ENCODE data around the gene TSSK2. TPM values are rescaled to one million over a fixed set of nuclear protein-coding genes. Genes with fewer than 3 reads are reported as not detected.
"Not testable (repeated sequence)": the region's sequence is repeated elsewhere in the genome, so short reads cannot be mapped to it uniquely, and the experiment has no call there.

TSSK2 gene
- total and polyA plus RNA-seq, 2 experiments from 2014 or later = not detected

GRCh38 chr22:19082793-19083192, 48.3 kb upstream of the TSSK2 start:
- no peak overlapping the region for H3K4me3 Mint-ChIP-seq
- Histone ChIP-seq H3K36me3 (ENCODE audit: insufficient read depth) (no peaks in the 10 kb centered on the region), H4K20me1 (replicated peaks; ENCODE audit: insufficient read depth) (peaks cover 6% of the 10 kb centered on the region; the same call in 1 of the 2 replicates), H3K4me2 (no peak overlapping the region), H2AFZ (no peak overlapping the region), H3K4me3 (no peak overlapping the region), H3K9me2 (ENCODE audit: insufficient read depth) (no peaks in the 10 kb centered on the region), H3K27me3 (ENCODE audit: insufficient read depth) (no peaks in the 10 kb centered on the region), H3K79me2 (replicated peaks; ENCODE audit: insufficient read depth) (peaks cover 3% of the 10 kb centered on the region; the same call in 1 of the 2 replicates), H3F3A (replicated peaks; ENCODE audit: low read depth) (no peaks in the 10 kb centered on the region), H3K4me1 (ENCODE audit: insufficient read depth) (peaks cover 5% of the 10 kb centered on the region; the same call in 1 of the 2 replicates), H3K27ac (ENCODE audit: low read depth) (no peak overlapping the region)
- H3K36me3 Mint-ChIP-seq (ENCODE audit: low read depth) = peaks cover 30% of the 10 kb centered on the region
- TF ChIP-seq, protein P1, sequence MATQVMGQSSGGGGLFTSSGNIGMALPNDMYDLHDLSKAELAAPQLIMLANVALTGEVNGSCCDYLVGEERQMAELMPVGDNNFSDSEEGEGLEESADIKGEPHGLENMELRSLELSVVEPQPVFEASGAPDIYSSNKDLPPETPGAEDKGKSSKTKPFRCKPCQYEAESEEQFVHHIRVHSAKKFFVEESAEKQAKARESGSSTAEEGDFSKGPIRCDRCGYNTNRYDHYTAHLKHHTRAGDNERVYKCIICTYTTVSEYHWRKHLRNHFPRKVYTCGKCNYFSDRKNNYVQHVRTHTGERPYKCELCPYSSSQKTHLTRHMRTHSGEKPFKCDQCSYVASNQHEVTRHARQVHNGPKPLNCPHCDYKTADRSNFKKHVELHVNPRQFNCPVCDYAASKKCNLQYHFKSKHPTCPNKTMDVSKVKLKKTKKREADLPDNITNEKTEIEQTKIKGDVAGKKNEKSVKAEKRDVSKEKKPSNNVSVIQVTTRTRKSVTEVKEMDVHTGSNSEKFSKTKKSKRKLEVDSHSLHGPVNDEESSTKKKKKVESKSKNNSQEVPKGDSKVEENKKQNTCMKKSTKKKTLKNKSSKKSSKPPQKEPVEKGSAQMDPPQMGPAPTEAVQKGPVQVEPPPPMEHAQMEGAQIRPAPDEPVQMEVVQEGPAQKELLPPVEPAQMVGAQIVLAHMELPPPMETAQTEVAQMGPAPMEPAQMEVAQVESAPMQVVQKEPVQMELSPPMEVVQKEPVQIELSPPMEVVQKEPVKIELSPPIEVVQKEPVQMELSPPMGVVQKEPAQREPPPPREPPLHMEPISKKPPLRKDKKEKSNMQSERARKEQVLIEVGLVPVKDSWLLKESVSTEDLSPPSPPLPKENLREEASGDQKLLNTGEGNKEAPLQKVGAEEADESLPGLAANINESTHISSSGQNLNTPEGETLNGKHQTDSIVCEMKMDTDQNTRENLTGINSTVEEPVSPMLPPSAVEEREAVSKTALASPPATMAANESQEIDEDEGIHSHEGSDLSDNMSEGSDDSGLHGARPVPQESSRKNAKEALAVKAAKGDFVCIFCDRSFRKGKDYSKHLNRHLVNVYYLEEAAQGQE (IDR thresholded peaks at IDR 0.05; ENCODE audit: unreplicated experiment) = no peak
- TF ChIP-seq CREB1 (CRISPR knock-in tag; IDR thresholded peaks at IDR 0.05; ENCODE audit: low read depth) = no peak
- DNase-seq (ENCODE audit: low spot score) (no peak), ATAC-seq (no peak)
- peaks cover 7% of the 10 kb centered on the region for H3K27me3 Mint-ChIP-seq (ENCODE audit: insufficient read depth, low read depth, poor library complexity)
- peaks cover 4% of the 10 kb centered on the region for H3K4me1 Mint-ChIP-seq
- H3K9me3 Mint-ChIP-seq = peaks cover 5% of the 10 kb centered on the region; the same call in 2 of the 3 replicates
- no peak overlapping the region for H3K27ac Mint-ChIP-seq

DNA sequence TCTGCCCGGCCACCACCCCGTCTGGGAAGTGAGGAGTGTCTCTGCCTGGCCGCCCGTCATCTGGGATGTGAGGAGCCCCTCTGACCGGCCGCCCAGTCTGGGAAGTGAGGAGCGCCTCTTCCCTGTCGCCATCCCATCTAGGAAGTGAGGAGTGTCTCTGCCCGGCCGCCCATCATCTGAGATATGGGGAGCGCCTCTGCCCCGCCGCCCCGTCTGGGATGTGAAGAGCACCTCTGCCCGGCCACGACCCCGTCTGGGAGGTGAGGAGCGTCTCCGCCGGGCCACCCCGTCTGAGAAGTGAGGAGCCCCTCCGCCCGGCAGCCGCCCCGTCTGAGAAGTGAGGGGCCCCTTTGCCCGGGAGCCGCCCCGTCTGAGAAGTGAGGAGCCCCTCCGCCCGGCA, 47.0 kb upstream of the TSSK2 start:
- H3K27me3 ChIP-seq (ENCODE audit: insufficient read depth); ATAC-seq; H3K27ac Mint-ChIP-seq; H3K27me3 Mint-ChIP-seq (ENCODE audit: insufficient read depth, low read depth, poor library complexity); DNase-seq (ENCODE audit: low spot score); H3K4me2 ChIP-seq; H4K20me1 ChIP-seq (replicated peaks; ENCODE audit: insufficient read depth); H3K4me3 ChIP-seq; H3K36me3 ChIP-seq (ENCODE audit: insufficient read depth); H2AFZ ChIP-seq; H3K4me1 ChIP-seq (ENCODE audit: insufficient read depth); H3K9me3 Mint-ChIP-seq; H3K27ac ChIP-seq (ENCODE audit: low read depth); H3K79me2 ChIP-seq (replicated peaks; ENCODE audit: insufficient read depth); H3F3A ChIP-seq (replicated peaks; ENCODE audit: low read depth); H3K4me3 Mint-ChIP-seq; H3K9me2 ChIP-seq (ENCODE audit: insufficient read depth); H3K4me1 Mint-ChIP-seq: not testable (repeated sequence)
- peaks cover 34% of the 10 kb centered on the region for H3K36me3 Mint-ChIP-seq (ENCODE audit: low read depth)

- not testable (repeated sequence) for H3K4me1 Mint-ChIP-seq; H2AFZ ChIP-seq; DNase-seq (ENCODE audit: low spot score); H3K27ac Mint-ChIP-seq; H3K9me3 Mint-ChIP-seq; H4K20me1 ChIP-seq (replicated peaks; ENCODE audit: insufficient read depth); H3K36me3 ChIP-seq (ENCODE audit: insufficient read depth); ATAC-seq; H3K27ac ChIP-seq (ENCODE audit: low read depth); H3F3A ChIP-seq (replicated peaks; ENCODE audit: low read depth); H3K4me3 ChIP-seq; H3K27me3 ChIP-seq (ENCODE audit: insufficient read depth); H3K27me3 Mint-ChIP-seq (ENCODE audit: insufficient read depth, low read depth, poor library complexity); H3K79me2 ChIP-seq (replicated peaks; ENCODE audit: insufficient read depth); H3K4me2 ChIP-seq; H3K9me2 ChIP-seq (ENCODE audit: insufficient read depth); H3K4me3 Mint-ChIP-seq; H3K4me1 ChIP-seq (ENCODE audit: insufficient read depth)
- H3K36me3 Mint-ChIP-seq (ENCODE audit: low read depth) = peaks cover 34% of the 10 kb centered on the region
Measured at GRCh38 chr22:19084586-19084985, 46.5 kb upstream of the TSSK2 start.

Data from GM23338 (cell line).